Measurements from ENCODE around the gene PHIP.

GRCh38 chr6:79072640-79073181 is 5.3 kb downstream of the PHIP start:
- TF ChIP-seq REST (IDR thresholded peaks at IDR 0.05; ENCODE audit: insufficient read depth in 1 of 2, low read depth in 2 of 2, low read length in 2 of 2) (no peak), POLR2AphosphoS5 (IDR thresholded peaks at IDR 0.05; ENCODE audit: low read depth, low read length) (no peak), TAF1 (IDR thresholded peaks at IDR 0.05; ENCODE audit: borderline replicate concordance, insufficient read depth, low read length) (no peak), FOXP2 (optimal IDR thresholded peaks at IDR 0.05; ENCODE audit: borderline replicate concordance, extremely low read depth, extremely low read length, insufficient read depth) (no peak)

Data from PFSK-1 (cell line).